ENCODE data around the gene APOB.
"Not testable (repeated sequence)": the region's sequence is repeated elsewhere in the genome, so short reads cannot be mapped to it uniquely, and the experiment has no call there.

The APOB gene

DNA sequence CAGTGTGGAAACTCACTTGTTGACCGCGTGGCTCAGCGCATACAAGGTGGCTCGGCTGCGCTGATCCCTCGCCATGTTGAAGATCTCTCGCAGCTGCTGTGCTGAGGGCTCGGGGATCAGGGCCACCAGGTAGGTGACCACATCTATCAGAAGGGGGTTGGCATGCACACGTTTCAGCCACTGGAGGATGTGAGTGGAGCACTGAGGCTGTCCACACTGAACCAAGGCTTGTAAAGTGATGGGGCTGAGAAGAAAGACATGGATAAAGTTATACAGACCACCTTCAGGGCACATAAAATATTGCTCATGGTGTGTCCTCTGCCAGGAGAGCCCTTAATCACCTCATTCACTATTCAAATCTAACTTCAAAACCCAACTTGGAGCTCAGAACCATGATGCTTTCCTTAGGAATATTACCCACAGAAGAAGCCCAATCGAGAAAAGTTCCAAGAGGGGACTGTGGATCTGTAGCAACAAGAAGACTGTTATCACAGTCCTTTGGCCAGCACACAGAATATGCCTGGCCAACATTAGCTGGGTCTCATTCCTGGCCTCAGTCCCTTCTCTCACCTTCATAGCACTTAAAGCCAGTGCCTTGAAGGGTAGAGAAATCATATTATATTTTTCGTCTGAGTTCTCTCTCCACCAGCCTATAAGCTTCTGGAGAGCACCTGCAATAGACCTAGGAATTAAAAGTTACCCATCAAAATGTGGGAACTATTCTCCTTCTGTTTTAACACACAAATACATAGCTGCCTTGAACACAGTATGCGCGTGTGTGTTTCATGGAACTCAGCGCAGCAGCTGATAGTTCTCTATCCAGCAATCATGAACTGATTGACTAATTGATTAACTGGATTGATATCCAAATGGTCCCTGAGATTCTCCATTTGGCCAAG, 11.3 kb downstream of the APOB start:
- Histone ChIP-seq H3K4me1 (ENCODE audit: control insufficient read depth, insufficient read depth, low read depth, low read length) (no peaks in the 10 kb centered on the region), H2BK5ac (ENCODE audit: low read depth, low read length, poor library complexity, severe bottlenecking) (no peak overlapping the region), H2BK12ac (ENCODE audit: low read length in 2 of 2) (no peak overlapping the region), H3K27ac (ENCODE audit: low read length, poor library complexity, severe bottlenecking) (no peak overlapping the region), H3K27me3 (ENCODE audit: control insufficient read depth in 1 of 2, insufficient read depth in 1 of 2, low read length in 2 of 2) (peaks cover 0 to 3% of the 10 kb centered on the region in 2 experiments), H3K4me2 (ENCODE audit: low read length, poor library complexity, severe bottlenecking) (no peak overlapping the region), H3K14ac (ENCODE audit: low read length in 2 of 2) (no peak overlapping the region), H3K79me1 (replicated peaks; ENCODE audit: low read length, poor library complexity, severe bottlenecking) (no peaks in the 10 kb centered on the region), H2AK5ac (ENCODE audit: low read length, severe bottlenecking) (no peak overlapping the region), H3K9me3 (ENCODE audit: control insufficient read depth, low read length) (no peaks in the 10 kb centered on the region), H4K8ac (ENCODE audit: low read length) (no peak overlapping the region), H4K91ac (ENCODE audit: low read length) (no peak overlapping the region), H3K4ac (ENCODE audit: low read depth in 1 of 2, low read length in 2 of 2) (no peak overlapping the region), H2BK15ac (ENCODE audit: low read depth, poor library complexity, severe bottlenecking) (no peak overlapping the region), H3K9ac (ENCODE audit: low read length) (no peak overlapping the region), H2BK120ac (ENCODE audit: low read depth, low read length) (no peak overlapping the region), H3K18ac (ENCODE audit: low read depth in 1 of 2, low read length in 2 of 2) (no peak overlapping the region), H3K23ac (ENCODE audit: low read length in 2 of 2) (no peak overlapping the region), H2AFZ (ENCODE audit: low read depth, low read length) (no peak overlapping the region), H3K4me3 (ENCODE audit: insufficient read depth in 1 of 2, low read depth in 1 of 2, low read length in 2 of 2) (no peak overlapping the region), H3K36me3 (ENCODE audit: control insufficient read depth in 1 of 2, insufficient read depth in 2 of 2, low read depth in 1 of 2, low read length in 2 of 2) (no peaks in the 10 kb centered on the region)
- 80% methylated on average over 11 of the region's 14 CpGs for WGBS
- DNase-seq: no peak

DNA sequence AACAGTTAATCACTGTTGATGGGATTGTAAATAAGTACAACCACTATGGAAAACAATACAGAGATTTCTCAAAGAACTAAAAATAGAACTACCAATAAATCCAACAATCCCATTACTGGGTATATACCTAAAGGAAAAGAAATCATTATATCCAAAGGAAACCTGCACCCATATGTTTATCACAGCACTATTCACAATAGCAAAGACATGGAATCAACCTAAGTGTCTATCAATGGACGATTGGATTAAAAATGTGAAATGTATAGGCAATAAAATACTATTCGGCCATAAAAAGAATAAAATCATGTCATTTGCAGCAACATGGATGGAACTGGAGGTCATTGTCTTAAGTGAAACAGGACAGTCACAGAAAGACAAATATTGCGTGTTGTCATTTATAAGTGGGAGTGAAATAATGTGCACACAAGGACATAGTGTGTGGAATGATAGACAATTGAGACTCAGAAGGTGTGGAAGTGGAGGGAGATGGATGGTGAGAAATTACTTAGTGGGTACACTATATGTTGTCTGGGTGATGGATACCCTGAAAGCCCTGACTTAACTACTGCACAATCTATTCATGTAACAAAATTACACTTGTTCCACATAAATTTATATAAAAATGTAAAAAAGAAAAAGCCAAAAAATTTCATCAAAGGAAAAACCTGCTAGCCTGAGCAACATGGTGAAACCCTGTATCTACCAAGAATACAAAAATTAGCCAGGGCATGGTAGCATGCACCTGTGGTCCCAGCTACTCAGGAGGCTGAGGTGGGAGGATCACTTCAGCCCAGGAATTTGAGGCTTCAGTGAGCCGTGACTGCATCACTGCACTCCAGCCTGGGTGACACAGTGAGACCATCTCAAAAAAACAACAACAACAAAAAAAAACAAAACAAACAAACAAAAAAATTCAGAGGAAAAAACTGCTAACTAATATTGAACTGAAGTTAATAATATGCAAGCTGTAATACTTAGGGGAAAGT, 12.6 kb downstream of the APOB start:
- Histone ChIP-seq H3K23ac (ENCODE audit: low read length in 2 of 2) (no peak overlapping the region), H3K79me1 (replicated peaks; ENCODE audit: low read length, poor library complexity, severe bottlenecking) (no peaks in the 10 kb centered on the region), H2AK5ac (ENCODE audit: low read length, severe bottlenecking) (no peak overlapping the region), H3K4me1 (ENCODE audit: control insufficient read depth, insufficient read depth, low read depth, low read length) (no peaks in the 10 kb centered on the region), H2BK12ac (ENCODE audit: low read length in 2 of 2) (no peak overlapping the region), H4K91ac (ENCODE audit: low read length) (no peak overlapping the region), H3K36me3 (ENCODE audit: control insufficient read depth in 1 of 2, insufficient read depth in 2 of 2, low read depth in 1 of 2, low read length in 2 of 2) (no peaks in the 10 kb centered on the region), H2BK15ac (ENCODE audit: low read depth, poor library complexity, severe bottlenecking) (no peak overlapping the region), H2BK120ac (ENCODE audit: low read depth, low read length) (no peak overlapping the region), H3K9ac (ENCODE audit: low read length) (no peak overlapping the region), H2AFZ (ENCODE audit: low read depth, low read length) (no peak overlapping the region), H3K4me3 (ENCODE audit: insufficient read depth in 1 of 2, low read depth in 1 of 2, low read length in 2 of 2) (no peak overlapping the region), H3K18ac (ENCODE audit: low read depth in 1 of 2, low read length in 2 of 2) (no peak overlapping the region), H2BK5ac (ENCODE audit: low read depth, low read length, poor library complexity, severe bottlenecking) (no peak overlapping the region), H3K27ac (ENCODE audit: low read length, poor library complexity, severe bottlenecking) (no peak overlapping the region), H3K27me3 (ENCODE audit: control insufficient read depth in 1 of 2, insufficient read depth in 1 of 2, low read length in 2 of 2) (peaks cover 0 to 3% of the 10 kb centered on the region in 2 experiments), H3K9me3 (ENCODE audit: control insufficient read depth, low read length) (no peaks in the 10 kb centered on the region), H3K4ac (ENCODE audit: low read depth in 1 of 2, low read length in 2 of 2) (no peak overlapping the region), H3K4me2 (ENCODE audit: low read length, poor library complexity, severe bottlenecking) (no peak overlapping the region), H3K14ac (ENCODE audit: low read length in 2 of 2) (no peak overlapping the region), H4K8ac (ENCODE audit: low read length) (no peak overlapping the region)
- WGBS: 70% methylated on average over 4 of the region's 4 CpGs
- no peak for DNase-seq

DNA sequence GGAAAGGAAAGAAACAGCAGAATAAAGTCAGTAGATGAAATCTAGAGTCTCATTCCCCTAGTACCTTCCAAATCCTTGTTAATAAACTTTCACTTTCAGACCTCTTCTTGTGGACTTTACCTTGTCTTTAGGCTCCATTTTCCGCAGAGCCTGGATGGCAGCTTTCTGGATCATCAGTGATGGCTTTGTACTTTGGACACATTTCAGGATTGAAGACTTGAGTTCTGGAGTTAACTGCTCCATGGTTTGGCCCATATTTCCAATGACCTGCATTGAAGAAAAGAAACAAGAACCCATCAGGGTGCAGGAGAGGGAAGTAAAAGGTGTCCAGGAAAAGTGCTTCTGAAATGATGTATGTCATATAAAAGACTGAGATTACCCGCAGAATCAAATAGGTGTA, 14.4 kb downstream of the APOB start:
- WGBS: 87% methylated on average over 2 of the region's 2 CpGs
- H4K91ac ChIP-seq (ENCODE audit: low read length): no peak overlapping the region
- H2BK120ac ChIP-seq (ENCODE audit: low read depth, low read length): no peak overlapping the region
- no peak overlapping the region for H2BK15ac ChIP-seq (ENCODE audit: low read depth, poor library complexity, severe bottlenecking)
- H3K27ac ChIP-seq (ENCODE audit: low read length, poor library complexity, severe bottlenecking): no peak overlapping the region
- peaks cover 0 to 3% of the 10 kb centered on the region in 2 experiments for H3K27me3 ChIP-seq (ENCODE audit: control insufficient read depth in 1 of 2, insufficient read depth in 1 of 2, low read length in 2 of 2)
- H3K9ac ChIP-seq (ENCODE audit: low read length): no peak overlapping the region
- H3K4ac ChIP-seq (ENCODE audit: low read depth in 1 of 2, low read length in 2 of 2): no peak overlapping the region
- H2AFZ ChIP-seq (ENCODE audit: low read depth, low read length): no peak overlapping the region
- H3K4me3 ChIP-seq (ENCODE audit: insufficient read depth in 1 of 2, low read depth in 1 of 2, low read length in 2 of 2): no peak overlapping the region
- DNase-seq: no peak
- no peaks in the 10 kb centered on the region for H3K9me3 ChIP-seq (ENCODE audit: control insufficient read depth, low read length)
- no peak overlapping the region for H3K23ac ChIP-seq (ENCODE audit: low read length in 2 of 2)
- H3K36me3 ChIP-seq (ENCODE audit: control insufficient read depth in 1 of 2, insufficient read depth in 2 of 2, low read depth in 1 of 2, low read length in 2 of 2): no peaks in the 10 kb centered on the region
- no peak overlapping the region for H4K8ac ChIP-seq (ENCODE audit: low read length)
- H3K79me1 ChIP-seq (replicated peaks; ENCODE audit: low read length, poor library complexity, severe bottlenecking): no peaks in the 10 kb centered on the region
- no peak overlapping the region for H3K18ac ChIP-seq (ENCODE audit: low read depth in 1 of 2, low read length in 2 of 2)
- H3K14ac ChIP-seq (ENCODE audit: low read length in 2 of 2): no peak overlapping the region
- H3K4me1 ChIP-seq (ENCODE audit: control insufficient read depth, insufficient read depth, low read depth, low read length): no peaks in the 10 kb centered on the region
- no peak overlapping the region for H2BK12ac ChIP-seq (ENCODE audit: low read length in 2 of 2)
- no peak overlapping the region for H3K4me2 ChIP-seq (ENCODE audit: low read length, poor library complexity, severe bottlenecking)
- H2AK5ac ChIP-seq (ENCODE audit: low read length, severe bottlenecking): no peak overlapping the region
- H2BK5ac ChIP-seq (ENCODE audit: low read depth, low read length, poor library complexity, severe bottlenecking): no peak overlapping the region

DNA sequence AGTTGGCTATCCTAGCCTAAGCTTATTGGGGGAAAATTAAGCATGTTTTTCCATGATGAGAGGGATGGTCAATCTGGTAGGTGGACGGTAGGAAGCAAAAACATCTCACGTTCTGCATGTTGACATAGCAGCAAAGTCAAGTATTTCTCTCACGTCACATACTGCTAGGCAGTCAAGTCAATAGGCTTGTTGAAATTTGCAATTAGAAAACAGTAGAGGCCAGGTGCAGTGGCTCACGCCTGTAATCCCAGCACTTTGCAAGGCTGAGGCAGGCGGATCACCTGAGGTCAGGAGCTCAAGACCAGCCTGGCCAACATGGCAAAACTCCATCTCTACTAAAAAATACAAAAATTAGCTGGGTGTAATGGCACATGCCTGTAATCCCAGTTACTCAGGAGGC, 14.9 kb downstream of the APOB start:
- H3K18ac ChIP-seq (ENCODE audit: low read depth in 1 of 2, low read length in 2 of 2); H3K9ac ChIP-seq (ENCODE audit: low read length); H3K27me3 ChIP-seq (ENCODE audit: control insufficient read depth in 1 of 2, insufficient read depth in 1 of 2, low read length in 2 of 2); H3K4me1 ChIP-seq (ENCODE audit: control insufficient read depth, insufficient read depth, low read depth, low read length); H3K4ac ChIP-seq (ENCODE audit: low read depth in 1 of 2, low read length in 2 of 2); H3K9me3 ChIP-seq (ENCODE audit: control insufficient read depth, low read length); H2BK5ac ChIP-seq (ENCODE audit: low read depth, low read length, poor library complexity, severe bottlenecking); H2AFZ ChIP-seq (ENCODE audit: low read depth, low read length); H3K23ac ChIP-seq (ENCODE audit: low read length in 2 of 2); H3K36me3 ChIP-seq (ENCODE audit: control insufficient read depth in 1 of 2, insufficient read depth in 2 of 2, low read depth in 1 of 2, low read length in 2 of 2); H4K91ac ChIP-seq (ENCODE audit: low read length); H3K4me2 ChIP-seq (ENCODE audit: low read length, poor library complexity, severe bottlenecking); H3K79me1 ChIP-seq (replicated peaks; ENCODE audit: low read length, poor library complexity, severe bottlenecking); H2BK12ac ChIP-seq (ENCODE audit: low read length in 2 of 2); H4K8ac ChIP-seq (ENCODE audit: low read length); H2BK120ac ChIP-seq (ENCODE audit: low read depth, low read length); H2BK15ac ChIP-seq (ENCODE audit: low read depth, poor library complexity, severe bottlenecking); H3K14ac ChIP-seq (ENCODE audit: low read length in 2 of 2); H3K4me3 ChIP-seq (ENCODE audit: insufficient read depth in 1 of 2, low read depth in 1 of 2, low read length in 2 of 2); DNase-seq; H2AK5ac ChIP-seq (ENCODE audit: low read length, severe bottlenecking); H3K27ac ChIP-seq (ENCODE audit: low read length, poor library complexity, severe bottlenecking): not testable (repeated sequence)
- 80% methylated on average over 5 of the region's 5 CpGs for WGBS
